GM10847 (cell line): ENCODE results near the gene XPNPEP2.

Experiments used
- POLR2A ChIP-seq: IDR thresholded peaks from 2 replicates; pipeline ENCODE4 v1.6.1; 2011; ENCODE audit not compliant: insufficient read length; ENCODE audit errors: extremely low read depth

The XPNPEP2 gene

DNA sequence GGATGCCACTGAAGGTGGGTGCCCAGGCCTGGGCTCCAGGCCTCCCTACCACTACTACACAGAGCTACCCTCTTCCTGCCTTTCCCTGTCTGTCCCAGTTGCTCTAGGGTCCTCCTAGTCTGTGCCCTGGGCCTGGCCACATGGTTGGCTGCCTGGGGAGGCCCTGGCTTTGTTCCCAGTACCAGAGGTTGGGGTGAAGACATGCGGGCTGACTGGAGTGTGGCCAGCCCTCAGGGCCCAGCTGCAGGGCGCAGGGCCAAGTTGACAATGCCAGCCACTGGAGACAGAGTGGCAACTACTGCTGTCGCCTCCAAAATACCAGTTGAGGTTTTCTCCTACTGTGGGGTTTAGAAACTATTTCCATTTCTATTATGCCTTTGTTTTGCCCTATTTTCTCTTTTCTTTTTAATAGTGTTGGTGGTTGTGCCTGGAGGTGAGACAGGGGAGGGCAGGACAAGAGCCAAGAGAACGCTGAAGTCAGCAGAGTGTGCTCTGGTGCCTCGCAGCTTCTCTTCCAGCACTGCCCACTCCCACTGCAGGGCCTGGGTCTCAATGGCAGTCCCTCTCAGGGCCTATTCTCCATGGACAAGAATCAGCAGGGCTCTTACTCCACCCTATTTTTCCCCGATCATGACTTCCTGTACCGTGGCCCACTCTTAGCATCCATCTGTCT is 32.2 kb upstream of the XPNPEP2 start:
- TF ChIP-seq POLR2A, result no peak

DNA sequence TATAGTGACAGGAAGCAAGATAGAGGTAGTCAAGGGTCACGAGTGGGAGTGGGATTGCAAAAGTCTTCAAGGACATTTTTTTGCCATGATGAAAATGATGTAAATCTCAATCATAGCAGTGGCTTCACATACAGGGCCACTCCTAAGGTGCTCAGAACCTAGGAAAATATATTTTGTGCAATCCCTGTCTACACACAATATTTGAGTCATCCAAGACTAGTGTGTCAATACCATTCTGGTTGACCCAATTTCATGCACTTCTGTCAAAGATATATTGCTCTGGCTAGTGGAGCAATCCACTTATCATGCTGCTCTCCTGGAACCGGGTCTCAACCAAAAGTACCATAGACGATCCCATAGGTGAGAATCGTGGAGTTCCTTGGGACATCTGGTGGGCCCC is 24.2 kb upstream of the XPNPEP2 start:
- no peak for TF ChIP-seq POLR2A

DNA sequence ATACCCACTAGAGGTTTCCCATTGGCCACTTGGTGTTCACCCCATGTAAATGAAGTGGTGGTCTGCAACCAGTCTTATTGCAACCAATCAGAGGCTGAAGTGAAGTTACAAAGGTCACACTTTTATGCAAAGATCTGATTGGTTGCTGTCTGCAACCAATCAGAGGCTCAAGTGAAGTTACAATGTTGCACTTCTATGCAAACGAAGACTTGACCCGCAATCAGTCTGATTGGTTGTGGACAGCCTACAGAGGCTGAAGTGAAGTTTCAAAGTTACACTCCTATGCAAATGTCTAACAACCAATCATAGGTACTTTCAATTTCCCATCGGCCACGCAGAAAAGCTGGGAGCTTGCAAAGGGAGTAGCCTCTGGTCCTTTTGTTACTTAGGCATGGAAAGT is 22.3 kb upstream of the XPNPEP2 start:
- no peak for TF ChIP-seq POLR2A

DNA sequence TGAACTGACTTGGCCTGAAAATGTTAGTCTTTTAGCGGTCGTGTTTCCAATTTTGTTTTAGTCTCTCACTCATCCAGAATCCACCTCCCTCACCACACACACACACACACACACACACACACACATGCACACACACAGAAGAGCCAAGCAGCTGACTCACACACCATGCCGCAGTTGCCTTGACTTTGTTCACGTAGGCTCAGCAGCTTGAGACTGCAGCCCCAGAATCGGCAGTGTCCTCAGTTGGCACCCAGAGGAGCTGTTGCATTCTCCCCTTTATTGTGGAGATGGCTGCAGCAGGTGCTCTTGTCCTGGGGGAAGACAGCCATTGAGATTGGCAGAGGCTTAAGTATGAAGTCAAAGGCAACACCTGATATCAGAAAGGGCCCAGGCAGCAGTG is 20.9 kb upstream of the XPNPEP2 start:
- TF ChIP-seq POLR2A, result no peak

DNA sequence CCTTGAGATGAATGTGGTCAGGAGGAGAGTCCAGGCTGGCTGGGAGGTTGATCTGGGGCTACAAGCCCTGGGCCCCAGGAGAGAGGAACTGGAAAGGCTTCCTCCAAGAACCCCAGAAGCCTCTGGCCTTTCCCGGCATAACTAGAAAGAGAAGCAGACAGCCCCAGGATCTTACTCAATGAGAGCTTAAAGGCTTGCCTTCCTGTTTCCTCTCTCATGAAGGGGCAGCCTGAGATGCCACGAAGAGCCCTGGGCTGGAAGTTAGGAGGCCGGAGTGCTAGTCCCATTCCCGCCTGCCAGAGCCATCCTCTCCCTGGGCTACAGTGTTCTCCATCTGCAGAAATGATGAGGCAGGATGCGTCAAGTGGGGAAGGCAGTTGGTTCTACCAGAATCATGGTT is 20.1 kb upstream of the XPNPEP2 start:
- no peak for TF ChIP-seq POLR2A

DNA sequence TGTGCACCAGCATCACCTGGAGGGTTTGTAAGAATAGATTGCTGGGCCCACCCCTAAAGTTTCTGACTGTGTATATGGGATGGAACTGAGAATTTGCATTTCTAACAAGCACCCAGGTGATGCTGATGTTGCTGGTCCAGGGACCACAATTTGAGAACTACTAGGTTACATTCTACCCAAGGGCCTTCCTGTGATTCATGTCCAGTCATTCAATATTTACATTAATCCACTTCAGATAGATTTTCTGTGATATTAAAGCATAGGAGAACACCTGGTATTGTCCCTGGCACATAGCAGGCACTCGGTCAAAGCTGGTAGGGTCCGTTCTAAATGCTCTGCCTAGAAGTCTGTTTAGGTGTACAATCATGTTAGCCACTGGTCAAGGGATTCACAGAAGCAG is 19.5 kb upstream of the XPNPEP2 start:
- TF ChIP-seq POLR2A, result no peak

DNA sequence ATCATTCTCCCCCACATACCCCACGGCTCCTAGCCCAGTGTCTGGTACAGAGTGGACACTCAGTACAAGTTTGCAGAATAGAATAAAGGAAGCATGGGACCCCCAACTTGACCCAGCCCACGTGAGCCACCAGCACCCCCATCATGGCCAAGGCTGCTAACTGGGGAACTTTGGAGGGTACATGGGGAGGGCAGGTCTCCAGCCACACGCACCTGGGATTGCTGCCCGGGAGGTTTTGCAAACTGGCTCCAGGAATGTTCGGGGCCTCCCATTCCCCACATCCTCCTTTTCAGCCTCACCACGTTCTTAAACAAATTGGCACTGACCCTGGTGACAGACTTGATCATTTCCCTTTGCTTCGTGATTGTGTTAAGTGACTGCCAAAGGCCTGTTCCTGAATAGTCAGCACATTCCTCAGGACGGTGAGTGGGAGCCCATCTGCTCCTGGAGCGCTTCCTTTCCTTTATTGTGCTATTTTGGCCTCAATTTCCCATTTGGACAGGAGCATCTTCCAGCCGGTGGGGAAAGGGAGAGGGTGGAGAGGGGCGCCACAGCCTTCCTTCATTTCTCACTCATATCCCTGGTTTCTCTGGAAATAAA is 18.7 kb upstream of the XPNPEP2 start:
- no peak for TF ChIP-seq POLR2A

DNA sequence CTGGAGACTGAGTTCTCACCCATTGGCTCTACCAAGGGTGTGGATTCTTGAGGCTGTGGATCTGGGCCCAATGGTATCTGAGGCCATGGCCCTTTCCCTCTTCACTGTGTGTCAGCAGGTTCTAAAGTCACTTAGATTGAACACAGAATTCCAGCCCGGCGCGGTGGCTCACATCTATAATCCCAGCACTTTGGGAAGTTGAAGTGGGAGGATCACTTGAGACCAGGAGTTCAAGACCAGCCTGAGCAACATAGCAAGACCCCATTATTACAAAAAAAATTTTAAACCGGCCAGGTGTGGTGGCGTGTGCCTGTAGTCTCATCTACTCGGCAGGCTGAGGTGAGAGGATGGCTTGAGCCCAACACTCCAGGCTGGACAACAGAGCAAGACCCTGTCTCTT is 18.0 kb upstream of the XPNPEP2 start:
- TF ChIP-seq POLR2A, result no peak

DNA sequence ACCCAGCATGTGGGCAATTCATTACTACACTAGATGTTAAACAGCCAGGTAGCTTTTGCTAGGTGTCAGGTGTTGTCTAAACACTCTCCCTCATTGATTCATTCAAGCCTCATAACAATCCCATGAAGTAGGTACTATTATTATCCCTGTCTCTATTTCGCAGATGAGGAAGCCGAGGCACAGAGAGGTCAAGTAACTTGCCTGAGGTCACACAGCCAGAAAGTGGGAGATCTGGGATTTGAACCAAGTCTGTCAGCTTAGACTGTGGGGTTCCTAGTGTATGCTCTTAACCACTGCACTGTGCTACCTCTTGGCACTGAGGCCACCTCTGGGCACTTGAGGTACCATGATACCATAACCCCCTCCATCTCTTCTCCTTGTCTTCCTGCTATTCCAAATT is 17.4 kb upstream of the XPNPEP2 start:
- no peak for TF ChIP-seq POLR2A

DNA sequence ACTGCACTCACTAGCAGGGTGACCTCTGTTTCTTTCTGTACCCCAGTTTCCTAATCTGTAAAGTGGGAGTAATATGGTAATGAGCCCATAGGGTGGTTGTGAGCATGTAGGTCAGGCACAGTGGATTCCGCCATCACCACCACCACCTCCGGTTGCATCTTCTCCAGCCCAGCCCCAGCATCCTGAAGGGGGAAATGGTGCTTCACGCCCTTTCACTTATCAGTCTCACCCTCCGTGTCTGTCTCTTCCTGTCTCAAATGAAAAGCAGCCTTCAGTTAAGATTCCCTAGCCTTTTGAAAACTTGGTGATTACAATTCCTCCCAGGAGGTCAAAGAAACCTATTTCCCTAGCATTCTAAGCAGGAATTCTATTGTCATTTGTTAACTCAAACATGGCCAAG is 16.9 kb upstream of the XPNPEP2 start:
- TF ChIP-seq POLR2A, result no peak

DNA sequence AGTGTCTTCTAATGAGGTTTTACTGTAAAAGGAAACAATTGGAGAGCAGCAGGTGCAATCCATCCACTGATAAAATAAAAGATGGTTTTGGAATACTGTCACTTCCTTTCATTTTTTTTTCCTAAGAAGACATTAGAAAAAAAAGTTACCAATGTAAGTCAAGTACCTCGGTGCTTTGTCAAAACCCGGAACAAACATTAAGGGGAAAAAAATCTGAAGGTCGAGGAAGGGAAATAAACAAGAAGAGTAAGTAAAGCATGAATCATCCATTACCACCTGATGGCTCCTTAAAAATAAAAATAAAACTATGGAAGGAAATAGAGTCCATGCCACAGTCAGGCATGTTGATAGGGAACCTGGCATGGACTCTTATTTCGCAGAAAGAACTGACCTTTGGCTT is 15.3 kb upstream of the XPNPEP2 start:
- TF ChIP-seq POLR2A, result no peak

DNA sequence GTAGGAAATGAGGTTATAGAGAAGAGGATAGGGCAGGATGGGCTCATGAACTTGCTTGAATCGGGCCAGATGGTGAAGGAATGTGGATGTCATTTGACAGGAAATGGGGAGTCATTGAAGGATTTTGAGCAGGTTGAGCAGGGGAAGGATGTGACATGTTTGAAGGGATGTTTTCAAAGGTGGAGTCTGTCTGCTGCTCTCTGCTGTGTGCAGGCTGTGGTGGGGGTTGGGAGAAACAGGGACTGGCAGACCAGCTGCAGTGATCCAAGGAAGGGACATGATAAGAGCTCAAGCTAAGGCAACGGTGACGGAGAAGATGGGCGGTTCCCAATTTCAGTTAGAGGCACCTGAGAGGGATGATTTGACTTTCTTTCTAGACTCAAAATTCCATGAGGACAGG is 14.0 kb upstream of the XPNPEP2 start:
- TF ChIP-seq POLR2A, result no peak

DNA sequence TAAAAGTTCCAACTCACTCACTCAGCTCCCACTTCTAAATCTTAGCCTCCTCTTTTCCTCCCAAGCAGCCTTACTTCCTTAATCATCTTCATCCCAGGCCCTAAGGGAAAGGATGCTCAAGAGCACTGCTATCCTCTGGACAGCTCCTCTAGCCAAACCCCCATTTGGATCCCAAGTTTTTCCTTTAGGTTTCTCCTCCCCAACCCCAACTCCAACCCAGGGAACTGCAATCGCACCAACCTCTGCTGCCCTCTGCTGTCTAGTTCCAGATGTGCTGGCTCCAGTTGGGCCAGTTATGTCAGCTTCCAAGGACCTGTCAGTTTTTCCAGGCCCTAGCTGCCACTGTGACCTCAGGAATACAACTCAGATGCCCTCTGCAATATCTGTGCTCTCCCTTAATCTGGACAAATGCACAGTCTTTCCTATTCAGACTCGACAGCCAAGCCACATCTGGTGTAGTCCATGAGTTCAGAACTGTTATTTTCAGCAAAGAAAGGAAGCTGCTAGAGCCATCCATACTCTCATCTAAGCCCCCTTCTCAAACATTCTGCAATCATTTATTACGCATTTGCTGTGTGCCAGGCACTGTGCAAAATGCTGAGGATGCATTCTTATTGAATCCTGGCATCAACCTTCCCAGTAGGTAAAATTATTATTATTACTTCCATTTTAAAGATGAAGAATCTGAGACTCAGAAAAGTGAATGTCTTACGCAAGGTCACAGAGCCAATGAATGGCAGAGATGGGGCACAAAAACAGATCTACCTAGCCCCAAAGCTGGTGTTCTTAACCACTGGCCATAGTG is 12.3 kb upstream of the XPNPEP2 start:
- TF ChIP-seq POLR2A, result no peak

DNA sequence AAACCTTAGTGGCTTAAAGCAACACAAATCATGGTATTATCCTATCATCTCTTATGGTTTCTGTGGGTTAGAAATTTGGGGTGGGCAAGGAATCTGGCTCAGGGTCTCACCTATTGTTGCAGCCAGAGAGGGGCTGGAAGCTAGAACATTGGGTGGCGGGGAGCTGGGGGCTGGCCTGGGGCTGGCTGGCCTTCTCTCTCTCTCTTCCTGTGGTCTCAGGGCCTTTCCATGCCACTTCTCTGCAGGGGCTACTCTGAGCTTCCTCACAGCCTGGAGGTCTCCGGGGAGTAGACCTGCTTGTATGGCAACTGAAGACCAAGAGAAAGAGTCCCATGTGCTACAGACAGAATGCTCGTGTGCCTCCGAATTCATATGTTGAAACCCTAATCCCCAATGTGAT is 10.7 kb upstream of the XPNPEP2 start:
- TF ChIP-seq POLR2A, result no peak

DNA sequence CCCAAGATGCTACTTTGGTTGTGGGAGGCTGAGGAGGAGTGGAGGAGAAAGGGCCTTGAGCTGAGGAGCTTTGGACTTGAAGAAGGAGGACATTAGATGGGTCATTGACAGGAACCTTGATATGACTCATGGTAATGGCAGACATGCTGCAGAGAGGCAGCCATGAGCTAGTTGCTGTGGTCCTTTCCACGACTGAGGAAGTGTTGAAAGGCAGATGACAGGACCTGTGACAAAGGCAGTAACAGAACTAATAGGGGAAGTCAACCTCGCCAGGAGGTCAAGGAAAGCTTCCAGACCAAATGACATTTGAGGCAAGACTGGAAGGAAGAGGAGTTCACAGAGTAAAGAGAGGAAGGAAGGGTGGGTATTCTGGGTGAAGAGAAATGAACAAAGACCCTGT is 7.6 kb upstream of the XPNPEP2 start:
- no peak for TF ChIP-seq POLR2A

DNA sequence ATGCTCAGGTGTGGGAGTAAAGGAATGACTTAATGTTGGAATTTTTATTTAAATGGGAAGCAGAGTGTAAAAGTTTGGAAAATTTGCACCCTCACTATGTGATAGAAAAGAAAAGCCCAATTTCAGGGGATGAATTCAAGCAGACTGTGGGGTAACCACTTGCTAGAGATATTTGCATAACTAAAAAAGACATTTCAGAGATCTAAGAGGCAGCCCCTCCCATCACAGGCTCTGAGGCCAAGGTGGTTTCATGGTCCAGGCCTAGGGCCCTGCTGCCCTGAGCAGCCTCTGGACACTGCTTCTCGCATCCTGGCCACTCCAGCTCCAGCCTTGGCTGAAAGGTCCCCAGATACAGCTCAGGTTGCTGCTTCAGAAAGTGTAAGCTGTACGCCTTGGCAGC is 5.9 kb upstream of the XPNPEP2 start:
- TF ChIP-seq POLR2A, result no peak
